ENCODE data around the gene PRND. TPM values are rescaled to one million over a fixed set of nuclear protein-coding genes. Genes with fewer than 3 reads are reported as not detected.
"Not testable (repeated sequence)": the region's sequence is repeated elsewhere in the genome, so short reads cannot be mapped to it uniquely, and the experiment has no call there.

PRND gene
- total RNA-seq, 1 donor from 2014 or later: not detected

- H3K4me3 Mint-ChIP-seq (ENCODE audit: unreplicated experiment): no peak overlapping the region
- peaks cover 5% of the 10 kb centered on the region for H3K27me3 Mint-ChIP-seq (ENCODE audit: low read depth, unreplicated experiment)
- Histone ChIP-seq H3K4me2 (ENCODE audit: low read length) (no peak overlapping the region), H3K9ac (ENCODE audit: low read length) (no peak overlapping the region), H3K36me3 (ENCODE audit: insufficient read depth, low read length) (peaks cover 10% of the 10 kb centered on the region), H3K27ac (ENCODE audit: low read depth, low read length) (no peak overlapping the region), H3K79me2 (ENCODE audit: insufficient read depth, low read length) (no peaks in the 10 kb centered on the region), H3K27me3 (ENCODE audit: insufficient read depth, low read length) (peaks cover 5% of the 10 kb centered on the region), H4K20me1 (ENCODE audit: insufficient read depth, low read length) (peaks cover 22% of the 10 kb centered on the region), H3K4me1 (ENCODE audit: insufficient read depth, low read length) (peaks cover 10% of the 10 kb centered on the region), H2AFZ (ENCODE audit: low read depth, low read length) (no peak overlapping the region), H3K9me3 (ENCODE audit: insufficient read depth, low read depth, low read length) (no peaks in the 10 kb centered on the region), H3K4me3 (ENCODE audit: insufficient read depth, low read depth, low read length) (no peak overlapping the region)
- TF ChIP-seq CTCF (IDR thresholded peaks at IDR 0.05; ENCODE audit: insufficient read depth, low read depth, low read length): no peak
- TF ChIP-seq EZH2 (IDR thresholded peaks at IDR 0.05; ENCODE audit: insufficient read depth, low read length): no peak
- no peak for DNase-seq (ENCODE audit: low read depth)
- H3K9me3 Mint-ChIP-seq (ENCODE audit: unreplicated experiment): peaks cover 2% of the 10 kb centered on the region
- no peaks in the 10 kb centered on the region for H3K4me1 Mint-ChIP-seq (ENCODE audit: low read depth, unreplicated experiment)
- FAIRE-seq: no peak
- no peak overlapping the region for H3K27ac Mint-ChIP-seq (ENCODE audit: unreplicated experiment)
- peaks cover 5% of the 10 kb centered on the region for H3K36me3 Mint-ChIP-seq (ENCODE audit: low read depth, unreplicated experiment)
Measured at GRCh38 chr20:4703281-4703676, 18.4 kb upstream of the PRND start.

DNA sequence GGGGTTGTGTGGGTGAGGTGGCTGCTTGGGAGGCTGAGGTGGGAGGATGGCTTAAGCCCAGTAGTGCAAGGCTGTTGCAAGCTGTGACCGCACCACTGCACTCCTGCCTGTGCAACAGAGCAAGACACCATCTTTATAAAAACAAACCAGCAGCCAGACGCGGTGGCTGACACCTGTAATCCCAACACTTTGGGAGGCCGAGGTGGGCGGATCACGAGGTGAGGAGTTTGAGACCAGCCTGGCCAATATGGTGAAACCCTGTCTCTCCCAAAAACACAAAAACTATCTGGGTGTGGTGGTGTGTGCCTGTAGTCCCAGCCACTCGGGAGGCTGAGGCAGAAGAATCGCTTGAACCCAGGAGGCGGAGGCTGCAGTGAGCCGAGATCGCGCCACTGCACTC lies 14.8 kb upstream of the PRND start:
- H3K9ac ChIP-seq (ENCODE audit: low read length); FAIRE-seq; H3K27me3 ChIP-seq (ENCODE audit: insufficient read depth, low read length); H3K9me3 Mint-ChIP-seq (ENCODE audit: unreplicated experiment); H3K4me2 ChIP-seq (ENCODE audit: low read length); H3K4me1 Mint-ChIP-seq (ENCODE audit: low read depth, unreplicated experiment); H3K36me3 ChIP-seq (ENCODE audit: insufficient read depth, low read length); H4K20me1 ChIP-seq (ENCODE audit: insufficient read depth, low read length); H3K36me3 Mint-ChIP-seq (ENCODE audit: low read depth, unreplicated experiment); H3K79me2 ChIP-seq (ENCODE audit: insufficient read depth, low read length); H3K27ac Mint-ChIP-seq (ENCODE audit: unreplicated experiment); H3K4me3 Mint-ChIP-seq (ENCODE audit: unreplicated experiment); H3K27ac ChIP-seq (ENCODE audit: low read depth, low read length); DNase-seq (ENCODE audit: low read depth); H2AFZ ChIP-seq (ENCODE audit: low read depth, low read length); H3K4me1 ChIP-seq (ENCODE audit: insufficient read depth, low read length); H3K27me3 Mint-ChIP-seq (ENCODE audit: low read depth, unreplicated experiment); H3K4me3 ChIP-seq (ENCODE audit: insufficient read depth, low read depth, low read length); H3K9me3 ChIP-seq (ENCODE audit: insufficient read depth, low read depth, low read length): not testable (repeated sequence)

- DNase-seq (ENCODE audit: low read depth) (no peak), FAIRE-seq (no peak)
- H3K27me3 ChIP-seq (ENCODE audit: insufficient read depth, low read length): peaks cover 5% of the 10 kb centered on the region
- no peak overlapping the region for H3K9ac ChIP-seq (ENCODE audit: low read length)
- Mint-ChIP-seq H3K4me1 (ENCODE audit: low read depth, unreplicated experiment) (no peaks in the 10 kb centered on the region), H3K4me3 (ENCODE audit: unreplicated experiment) (no peak overlapping the region), H3K36me3 (ENCODE audit: low read depth, unreplicated experiment) (peaks cover 2% of the 10 kb centered on the region), H3K9me3 (ENCODE audit: unreplicated experiment) (peaks cover under 1% of the 10 kb centered on the region), H3K27me3 (ENCODE audit: low read depth, unreplicated experiment) (peaks cover 5% of the 10 kb centered on the region), H3K27ac (ENCODE audit: unreplicated experiment) (no peak overlapping the region)
- no peaks in the 10 kb centered on the region for H3K79me2 ChIP-seq (ENCODE audit: insufficient read depth, low read length)
- H3K27ac ChIP-seq (ENCODE audit: low read depth, low read length): no peak overlapping the region
- no peak for TF ChIP-seq EZH2 (IDR thresholded peaks at IDR 0.05; ENCODE audit: insufficient read depth, low read length)
- no peak for TF ChIP-seq CTCF (IDR thresholded peaks at IDR 0.05; ENCODE audit: insufficient read depth, low read depth, low read length)
- no peak overlapping the region for H2AFZ ChIP-seq (ENCODE audit: low read depth, low read length)
- H3K4me1 ChIP-seq (ENCODE audit: insufficient read depth, low read length): peaks cover 10% of the 10 kb centered on the region
- H3K36me3 ChIP-seq (ENCODE audit: insufficient read depth, low read length): no peaks in the 10 kb centered on the region
- no peak overlapping the region for H3K4me3 ChIP-seq (ENCODE audit: insufficient read depth, low read depth, low read length)
- no peaks in the 10 kb centered on the region for H4K20me1 ChIP-seq (ENCODE audit: insufficient read depth, low read length)
- H3K9me3 ChIP-seq (ENCODE audit: insufficient read depth, low read depth, low read length): no peaks in the 10 kb centered on the region
- no peak overlapping the region for H3K4me2 ChIP-seq (ENCODE audit: low read length)
Measured at GRCh38 chr20:4708036-4708435, 13.7 kb upstream of the PRND start.
